Activated CD4-positive, alpha-beta T cell treated with anti-CD3 and anti-CD28 coated beads, Interleukin-2, amount 50 U/mL, for 16 hours (primary cell): ENCODE data around the gene PLAAT2.
"Not testable (repeated sequence)": the region's sequence is repeated elsewhere in the genome, so short reads cannot be mapped to it uniquely, and the experiment has no call there.

ENCODE experiments used
- DNase-seq: peaks from one replicate; pipeline ENCODE4 v3.0.0-alpha.2; 2020

PLAAT2 gene

DNA sequence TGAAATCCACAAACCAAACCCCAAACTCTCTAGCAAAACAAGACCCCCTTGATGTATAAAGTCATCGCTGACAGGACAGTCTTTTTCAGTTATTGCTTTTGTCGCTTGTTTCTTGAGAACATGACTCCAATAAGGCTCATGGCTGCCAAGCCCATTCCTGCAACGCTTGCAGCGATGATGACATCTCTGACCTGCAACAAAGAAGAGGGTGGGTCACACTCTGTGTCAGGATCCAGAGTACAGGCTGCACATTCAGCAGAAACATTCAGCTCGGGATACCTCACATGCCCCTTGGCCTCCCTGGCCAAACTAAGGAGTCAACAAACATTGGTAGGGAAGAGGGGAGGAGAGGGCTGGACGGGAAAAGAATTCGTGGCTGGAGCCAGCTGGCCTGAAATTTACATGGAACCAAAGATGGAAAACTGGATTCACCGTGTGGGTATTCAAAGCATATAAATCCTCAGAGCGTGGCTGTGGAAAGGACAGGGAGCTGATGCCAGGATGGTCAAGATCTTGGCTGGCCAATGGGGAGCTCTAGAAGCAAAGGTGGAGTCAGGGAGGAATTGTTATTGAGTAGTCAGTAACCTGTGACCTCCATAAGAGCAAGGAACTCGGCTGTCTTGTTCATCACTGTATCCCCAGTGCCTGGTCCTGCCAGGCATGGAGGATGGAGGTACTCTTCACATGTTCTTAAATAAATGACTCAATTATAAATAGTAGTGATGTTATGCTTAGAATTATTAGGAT, 11.8 kb upstream of the PLAAT2 start:
- no peak for DNase-seq

DNA sequence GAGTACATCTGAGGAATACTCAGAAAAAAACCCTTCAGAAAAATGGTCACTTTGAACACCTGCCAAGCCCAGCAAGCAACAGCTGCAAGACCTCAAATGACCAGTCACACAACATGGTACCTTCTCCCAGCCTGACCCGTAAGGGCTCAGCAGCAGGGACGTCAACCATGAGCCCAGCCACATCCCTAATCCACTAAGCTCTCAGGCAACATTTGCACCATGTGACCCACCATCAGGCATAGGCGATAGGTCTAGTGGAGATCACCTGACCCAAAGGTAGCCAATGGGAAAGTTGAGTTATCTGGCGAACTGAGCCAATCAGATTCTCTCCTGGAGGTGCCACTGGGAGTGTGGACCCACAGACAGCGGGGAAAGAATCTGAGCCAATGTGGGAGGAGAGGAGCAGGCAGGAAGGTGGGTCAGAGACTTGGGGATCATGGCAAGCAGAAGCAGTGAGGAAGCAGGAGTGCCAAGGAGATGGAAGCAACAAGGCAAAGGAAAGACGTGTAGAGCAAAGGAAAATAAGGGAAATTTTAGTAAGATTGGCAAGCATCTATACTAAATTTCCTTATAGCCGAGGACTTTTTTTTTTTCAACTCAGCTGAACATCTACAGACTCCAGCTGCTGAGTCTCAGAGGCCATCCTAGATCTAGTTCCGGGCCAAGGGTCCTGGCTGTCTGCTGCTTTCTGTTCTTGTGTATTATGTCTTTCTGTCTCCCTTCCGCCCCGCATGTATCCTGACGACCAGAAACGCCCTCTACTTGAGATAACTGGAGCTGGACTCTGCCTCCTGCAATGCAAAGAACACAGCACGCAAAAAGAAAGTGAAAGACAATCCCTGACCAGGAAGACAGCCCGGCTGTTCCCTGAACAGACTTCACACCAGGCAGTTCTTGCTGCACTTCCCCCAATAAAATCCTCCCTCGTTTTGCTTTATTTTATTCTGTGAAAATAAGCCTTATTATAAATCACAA, 11.0 kb upstream of the PLAAT2 start:
- peak; percentile 52 for DNase-seq

DNA sequence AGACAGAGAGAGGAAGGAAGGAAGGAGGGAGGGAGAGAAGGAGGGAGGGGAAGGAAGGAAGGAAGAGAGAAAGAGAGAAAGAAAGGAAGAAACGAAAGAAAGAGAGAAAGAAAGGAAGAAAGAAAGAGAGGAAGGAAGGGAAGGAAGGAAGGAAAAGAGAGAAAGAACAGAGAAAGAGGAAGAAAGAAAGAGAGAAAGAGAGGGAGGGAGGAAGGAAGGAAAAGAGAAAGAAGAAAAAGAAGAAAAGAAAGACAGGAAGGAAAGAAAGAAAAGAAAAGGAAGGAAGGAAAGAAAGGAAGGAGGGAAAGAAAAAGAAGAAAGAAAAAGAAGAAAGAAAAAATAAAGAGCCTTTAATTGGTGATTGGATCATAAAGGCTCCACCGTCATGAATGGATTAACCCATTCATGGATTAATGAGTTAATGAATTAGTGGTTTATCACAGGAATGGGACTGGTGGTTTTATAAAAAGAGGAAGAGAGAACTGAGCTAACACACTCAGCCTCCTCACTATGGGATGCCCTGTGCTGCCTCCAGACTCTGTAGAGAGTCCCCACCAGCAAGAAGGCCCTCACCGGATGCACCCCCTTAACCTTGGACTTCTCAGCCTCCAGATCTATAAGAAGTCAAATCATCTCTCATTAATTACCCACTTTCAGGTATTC, 9.0 kb upstream of the PLAAT2 start:
- DNase-seq: no peak

DNA sequence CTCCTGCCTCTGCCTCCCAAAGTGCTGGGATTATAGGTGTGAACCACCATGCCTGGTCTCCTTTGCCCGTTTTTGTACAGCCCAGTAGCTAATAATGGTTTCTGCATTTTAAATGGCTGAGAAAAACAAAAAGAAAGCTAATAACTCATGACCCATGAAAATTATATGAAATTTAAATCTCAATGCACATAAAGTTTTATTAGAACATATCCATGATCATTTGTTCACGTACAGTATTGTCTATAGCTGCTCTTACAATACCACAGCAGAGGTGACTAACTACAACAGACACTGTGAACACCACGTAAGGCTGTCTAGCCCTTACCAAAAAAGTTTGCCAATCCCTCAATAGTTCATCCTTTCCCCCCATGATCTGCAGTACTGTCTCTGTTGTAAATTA, 6.4 kb upstream of the PLAAT2 start:
- DNase-seq: no peak

DNA sequence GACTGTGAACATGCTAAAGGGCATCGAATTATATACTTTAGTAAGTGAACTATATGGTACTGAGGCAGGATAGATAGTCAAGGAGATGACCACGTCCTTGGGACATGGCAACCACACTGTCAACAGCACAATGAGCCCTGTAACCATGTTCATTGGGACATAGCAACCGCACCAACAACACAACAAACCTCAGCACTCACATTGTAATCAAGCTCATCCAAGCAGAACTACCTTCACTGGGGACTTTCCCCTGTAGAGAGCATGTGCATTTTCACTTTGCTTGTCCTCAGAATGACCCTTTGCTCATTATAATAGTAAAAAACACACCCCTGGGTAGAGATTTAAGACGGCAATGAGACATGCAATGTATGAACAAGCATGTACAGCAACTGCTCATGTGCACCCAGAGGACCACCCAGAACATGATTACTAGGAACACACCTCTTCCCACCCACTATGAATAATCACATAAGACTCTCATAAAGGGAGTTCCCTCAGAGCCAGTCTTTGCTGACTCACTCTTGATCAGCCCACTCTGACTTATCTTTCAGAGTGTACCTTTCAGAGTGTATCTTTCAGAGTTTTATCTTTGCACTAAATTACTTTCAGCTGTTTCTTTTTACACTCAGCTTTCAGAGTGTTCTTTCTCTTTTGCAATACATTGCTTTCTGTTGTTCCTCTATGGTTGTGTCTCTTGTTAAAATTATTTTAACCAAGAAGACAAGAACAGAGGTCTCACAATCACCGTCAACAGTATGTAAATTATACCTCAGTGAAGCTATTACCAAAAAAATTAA, 4.1 kb upstream of the PLAAT2 start:
- peak; percentile 87 for DNase-seq

DNA sequence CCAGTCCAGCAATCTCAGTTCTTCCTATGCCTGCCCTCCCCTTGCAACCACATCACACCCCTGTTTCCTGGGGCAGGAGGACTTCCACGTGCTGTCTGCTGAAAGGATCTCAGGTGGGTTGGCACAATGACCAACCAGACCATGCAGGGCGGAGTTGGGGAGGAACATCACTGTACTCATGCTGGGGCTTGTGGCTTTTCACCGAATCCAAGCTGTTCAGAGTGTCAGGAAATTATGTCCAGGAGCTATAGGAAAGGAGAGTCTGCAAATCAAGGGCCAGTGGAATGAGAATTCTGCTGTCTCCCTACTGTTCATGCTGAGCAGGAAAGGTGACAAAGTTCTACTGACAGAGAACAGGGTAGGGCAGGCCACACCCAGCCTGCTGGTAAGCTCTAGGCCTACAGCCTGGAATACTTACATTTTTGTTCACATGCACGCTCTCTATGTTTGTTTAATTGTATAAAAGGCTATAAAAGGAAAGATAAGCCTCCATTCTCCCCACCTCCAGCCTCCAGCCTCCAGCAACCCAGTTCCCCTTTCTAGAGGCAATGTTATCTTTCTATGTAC, 1.7 kb upstream of the PLAAT2 start:
- no peak for DNase-seq

DNA sequence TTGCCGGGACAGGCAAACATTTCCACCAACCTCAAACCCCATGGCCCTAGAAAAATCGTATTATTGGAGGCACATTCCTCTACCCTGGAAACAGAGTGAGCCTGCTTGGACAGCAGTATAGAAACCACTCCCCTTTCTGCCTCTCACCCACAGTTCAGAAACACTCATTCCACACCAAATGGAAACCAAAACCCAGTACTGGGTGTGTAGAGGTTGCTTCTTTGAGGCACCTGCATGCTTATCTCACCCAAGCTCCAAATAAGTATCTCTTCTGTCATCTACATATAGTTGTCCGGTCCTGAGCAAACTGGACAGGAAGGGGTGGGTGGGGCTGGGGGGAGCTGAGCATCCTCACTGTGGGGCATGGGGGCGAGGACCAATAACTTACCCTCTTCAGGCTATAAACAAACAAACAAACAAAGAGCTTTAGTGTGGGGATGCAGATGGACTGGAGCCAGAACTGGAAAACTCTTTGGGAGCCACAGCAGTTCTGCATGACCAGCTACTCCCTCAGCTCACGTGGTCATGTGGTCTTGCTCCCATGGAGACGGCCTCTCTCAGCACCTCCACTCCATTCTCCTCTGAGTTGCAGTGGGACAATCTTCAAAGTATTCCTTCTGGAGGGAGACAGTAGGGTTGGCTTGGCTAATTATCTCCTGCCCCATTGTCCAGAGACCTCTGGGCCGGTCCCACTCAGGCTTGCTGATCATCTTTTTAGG, 1.0 kb upstream of the PLAAT2 start:
- peak; percentile 81 for DNase-seq

DNA sequence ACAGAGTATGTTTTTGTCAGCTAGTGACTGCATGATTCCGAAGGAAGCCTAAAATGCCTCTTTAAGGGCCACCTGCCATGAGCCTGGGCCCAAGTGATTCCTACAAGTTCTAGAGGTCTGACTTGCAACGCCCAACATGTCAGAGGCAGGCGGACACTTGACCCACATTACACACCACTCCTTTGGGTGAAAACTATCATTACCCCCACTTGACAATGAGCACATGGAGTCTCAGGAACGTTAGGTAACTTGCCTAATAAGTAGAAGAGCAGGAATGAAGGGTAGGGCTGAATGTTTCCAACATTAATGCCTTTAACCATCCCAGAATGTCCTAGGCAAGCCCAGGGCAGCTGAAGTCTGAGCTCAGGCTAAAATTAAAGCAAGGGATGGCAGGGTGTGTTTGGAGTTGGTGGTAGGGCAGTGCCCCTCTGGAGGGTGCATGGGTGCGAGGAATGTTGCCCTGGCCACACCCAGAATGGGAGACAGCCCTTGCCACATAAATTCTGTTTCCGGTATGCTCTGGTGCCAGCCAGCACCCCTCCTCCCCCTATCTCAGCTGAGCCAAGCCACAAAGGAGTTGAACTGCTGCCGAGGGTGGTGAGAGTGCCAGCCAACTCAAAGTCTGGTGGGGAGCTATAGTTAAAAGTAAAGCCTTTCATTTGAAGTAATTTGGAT, 2.5 kb downstream of the PLAAT2 start:
- DNase-seq: no peak

DNA sequence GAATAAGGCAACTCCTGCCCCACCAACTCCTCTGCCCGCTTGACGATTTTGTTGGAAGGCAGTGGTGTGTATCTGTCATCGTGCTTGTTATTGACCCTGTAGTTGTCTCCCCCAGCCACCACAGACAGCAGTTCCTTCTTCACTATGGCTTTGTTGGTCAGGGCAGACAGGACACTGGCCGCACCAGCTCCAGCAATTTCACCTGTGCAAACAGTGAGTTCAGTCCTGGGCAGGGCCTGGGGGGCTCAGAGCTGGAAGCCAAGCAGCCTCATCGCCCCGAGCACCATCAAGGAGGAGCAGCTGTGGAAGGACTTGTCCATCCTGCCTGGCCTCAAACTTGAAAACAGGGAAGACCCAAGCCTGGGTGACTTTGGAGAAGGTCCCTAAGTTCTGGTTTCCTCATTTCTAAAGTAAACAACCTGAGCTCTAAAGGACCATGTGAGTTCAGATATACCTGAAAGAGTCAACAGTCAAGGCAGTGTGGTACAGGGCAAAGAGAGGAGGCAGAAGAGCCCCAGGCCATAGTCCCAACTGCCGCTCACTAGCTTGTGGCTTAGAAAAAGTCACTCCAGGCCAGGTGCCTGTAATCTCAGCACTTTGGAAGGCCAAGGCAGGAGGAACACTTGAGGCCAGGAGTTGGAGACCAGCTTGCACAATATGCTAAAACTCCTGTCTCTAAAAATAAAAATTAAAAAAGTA, 4.6 kb downstream of the PLAAT2 start:
- no peak for DNase-seq

DNA sequence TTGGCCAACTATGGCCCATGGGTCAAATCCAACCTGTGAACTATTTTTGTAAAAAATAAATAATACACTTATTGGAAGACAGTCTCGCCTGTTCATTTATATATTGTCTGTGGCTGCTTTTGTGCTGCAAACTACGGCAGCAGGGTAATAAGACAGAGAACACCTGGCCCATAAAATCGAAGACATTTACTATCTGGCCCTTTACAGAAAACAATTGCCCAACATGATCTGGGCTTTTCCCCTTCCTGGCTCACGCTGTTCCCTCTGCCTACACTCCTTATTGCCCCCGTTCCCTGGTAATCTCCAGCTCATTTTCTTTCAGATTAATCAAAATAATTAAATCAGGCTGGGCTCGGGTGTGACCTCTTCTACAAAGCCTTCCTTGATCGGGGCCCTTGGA, 5.6 kb downstream of the PLAAT2 start:
- DNase-seq: no peak

DNA sequence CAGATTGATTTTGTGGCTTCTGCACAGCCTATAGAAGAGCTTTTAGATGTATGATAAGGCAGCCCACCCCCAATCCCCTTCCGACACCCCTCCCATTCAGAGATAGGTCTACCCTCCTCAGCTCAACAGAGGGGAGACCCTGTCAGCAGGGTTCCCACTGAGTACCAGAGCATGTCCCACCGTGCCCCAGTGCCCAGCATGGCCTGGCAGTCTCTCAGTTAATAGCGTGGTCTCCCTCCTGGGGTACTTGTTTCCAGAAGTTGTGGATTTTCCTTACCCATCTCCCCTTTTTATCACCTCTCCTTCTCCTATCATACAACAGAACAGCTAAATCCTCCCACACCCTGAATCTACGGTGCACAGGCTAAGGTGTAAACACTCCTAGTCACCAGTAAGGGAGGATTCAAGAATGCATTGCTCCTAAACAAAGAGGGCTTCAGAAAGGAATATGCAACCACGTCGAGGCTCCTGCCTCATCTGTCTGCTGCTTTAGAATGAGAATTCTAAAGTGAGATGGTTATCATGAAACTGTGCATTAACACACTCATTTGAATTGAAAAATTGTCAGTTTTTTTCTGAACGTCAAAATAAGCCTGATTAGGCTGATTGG, 6.7 kb downstream of the PLAAT2 start:
- no peak for DNase-seq

DNA sequence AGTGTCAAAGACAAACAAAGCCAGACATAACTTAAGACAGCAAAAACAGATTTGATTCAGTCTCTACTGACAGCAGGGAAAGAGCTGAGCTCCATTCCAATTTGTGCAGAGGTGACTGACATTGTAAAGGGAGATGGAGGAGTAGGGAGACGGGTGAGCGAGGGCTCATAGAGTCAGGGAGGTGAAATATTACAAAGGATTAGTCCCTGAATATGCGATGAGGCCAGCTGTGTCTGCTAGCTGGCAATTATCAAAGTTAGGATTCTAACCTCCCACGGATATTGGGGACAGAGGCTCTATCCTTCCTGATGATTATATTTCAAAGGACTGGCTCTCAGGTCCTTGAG, 8.3 kb downstream of the PLAAT2 start:
- no peak for DNase-seq

DNA sequence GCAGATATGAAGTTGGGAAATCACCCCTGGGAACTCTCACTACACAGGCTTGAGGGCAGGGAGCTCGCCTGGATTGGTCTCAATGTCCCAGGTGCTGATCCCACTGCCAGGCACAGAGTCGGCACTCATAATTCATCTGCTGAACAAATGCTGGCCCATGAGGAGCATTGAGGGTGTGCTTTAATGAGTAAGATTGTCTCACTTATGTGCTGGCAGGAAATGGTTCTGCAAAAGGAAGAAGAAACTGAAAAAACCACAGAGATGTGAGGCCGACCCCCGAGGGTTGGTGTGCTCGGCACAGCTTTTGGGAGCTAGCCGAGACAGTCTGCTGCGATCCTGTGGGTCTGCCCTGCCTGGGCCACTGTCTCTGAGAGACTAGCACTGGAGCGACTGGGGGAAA, 9.4 kb downstream of the PLAAT2 start:
- DNase-seq: peak; percentile 85

DNA sequence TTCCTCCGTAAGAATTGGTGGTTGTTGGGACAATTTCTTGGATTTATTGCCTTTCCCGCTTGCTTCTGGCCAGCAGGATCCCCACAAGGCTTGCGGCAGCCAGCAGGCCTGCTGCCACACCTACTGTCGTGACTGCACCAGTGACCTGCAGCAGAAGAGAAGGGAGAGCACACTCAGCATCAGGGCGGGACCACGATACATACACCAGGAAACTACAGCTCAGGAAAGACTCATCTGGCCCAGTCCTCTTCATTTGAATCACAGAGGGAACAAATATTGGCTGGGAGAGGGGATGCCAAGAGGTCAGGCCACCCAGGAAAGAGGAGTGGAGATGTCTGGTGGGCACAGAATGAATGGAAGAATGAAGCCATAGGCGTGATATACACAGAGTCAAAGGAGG, 10.3 kb downstream of the PLAAT2 start:
- DNase-seq: no peak

DNA sequence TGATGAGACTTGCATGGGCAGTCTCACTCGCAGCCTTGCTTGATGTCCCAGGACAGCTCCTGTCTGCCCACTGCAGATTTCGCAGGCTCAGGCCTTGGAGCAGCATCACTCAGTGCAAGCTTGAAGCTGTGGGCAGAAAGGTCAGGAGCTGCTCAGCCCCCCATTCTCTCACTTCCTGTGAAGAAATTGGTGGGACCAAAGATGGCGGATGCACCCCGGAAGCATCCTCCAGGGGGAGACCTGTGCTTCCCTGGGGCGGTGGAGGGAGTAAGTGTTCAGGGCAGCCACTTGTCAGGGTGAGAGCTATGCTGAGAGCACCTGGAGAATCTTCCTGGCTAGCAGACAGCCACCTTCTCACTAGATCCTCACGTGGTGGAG, 11.3 kb downstream of the PLAAT2 start:
- no peak for DNase-seq

DNA sequence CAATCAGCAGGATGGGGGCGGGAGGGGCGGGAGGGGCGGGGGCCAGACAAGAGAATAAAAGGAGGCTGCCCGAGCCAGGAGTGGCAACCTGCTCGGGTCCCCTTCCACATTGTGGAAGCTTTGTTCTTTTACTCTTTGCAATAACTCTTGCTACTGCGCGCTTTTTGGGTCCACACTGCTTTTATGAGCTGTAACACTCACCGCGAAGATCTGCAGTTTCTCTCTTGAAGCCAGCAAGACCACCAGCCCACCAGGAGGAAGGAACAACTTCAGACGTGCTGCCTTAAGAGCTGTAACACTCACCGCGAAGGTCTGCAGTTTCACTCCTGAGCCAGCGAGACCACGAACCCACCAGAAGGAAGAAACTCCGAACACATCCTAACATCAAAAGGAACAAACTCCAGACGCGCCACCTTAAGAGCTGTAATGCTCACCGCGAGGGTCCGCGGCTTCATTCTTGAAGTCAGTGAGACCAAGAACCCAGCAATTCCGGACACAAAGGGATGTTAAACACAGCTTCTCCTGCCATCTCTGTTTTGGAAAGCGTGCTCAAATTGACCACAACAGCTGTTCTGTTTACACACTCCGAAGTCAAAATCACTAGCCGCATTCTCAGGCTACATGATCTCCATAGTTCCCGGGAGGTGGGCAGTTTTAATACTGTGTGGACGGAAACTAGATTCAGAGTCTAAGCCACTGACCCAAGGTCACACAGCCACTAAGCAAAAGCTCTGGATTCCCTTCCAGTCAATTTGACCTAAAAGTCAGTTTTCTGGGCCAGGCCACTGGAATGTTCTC, 11.9 kb downstream of the PLAAT2 start:
- DNase-seq: no peak

DNA sequence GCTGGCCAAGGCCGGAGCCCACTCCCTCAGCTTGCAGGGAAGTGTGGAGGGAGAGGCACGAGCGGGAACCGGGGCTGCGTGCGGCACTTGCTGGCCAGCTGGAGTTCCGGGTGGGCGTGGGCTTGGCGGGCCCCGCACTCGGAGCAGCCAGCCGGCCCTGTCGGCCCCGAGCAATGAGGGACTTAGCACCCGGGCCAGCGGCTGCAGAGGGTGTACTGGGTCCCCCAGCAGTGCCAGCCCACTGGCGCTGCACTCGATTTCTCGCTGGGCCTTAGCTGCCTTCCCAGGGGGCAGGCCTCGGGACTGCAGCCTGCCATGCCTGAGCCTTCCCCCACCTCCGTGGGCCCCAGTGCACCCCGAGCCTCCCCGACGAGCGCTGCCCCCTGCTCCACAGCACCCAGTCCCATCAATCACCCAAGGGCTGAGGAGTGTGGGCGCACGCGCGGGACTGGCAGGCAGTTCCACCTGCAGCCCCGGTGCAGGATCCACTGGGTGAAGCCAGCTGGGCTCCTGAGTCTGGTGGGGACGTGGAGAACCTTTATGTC, 13.0 kb downstream of the PLAAT2 start:
- not testable (repeated sequence) for DNase-seq

DNA sequence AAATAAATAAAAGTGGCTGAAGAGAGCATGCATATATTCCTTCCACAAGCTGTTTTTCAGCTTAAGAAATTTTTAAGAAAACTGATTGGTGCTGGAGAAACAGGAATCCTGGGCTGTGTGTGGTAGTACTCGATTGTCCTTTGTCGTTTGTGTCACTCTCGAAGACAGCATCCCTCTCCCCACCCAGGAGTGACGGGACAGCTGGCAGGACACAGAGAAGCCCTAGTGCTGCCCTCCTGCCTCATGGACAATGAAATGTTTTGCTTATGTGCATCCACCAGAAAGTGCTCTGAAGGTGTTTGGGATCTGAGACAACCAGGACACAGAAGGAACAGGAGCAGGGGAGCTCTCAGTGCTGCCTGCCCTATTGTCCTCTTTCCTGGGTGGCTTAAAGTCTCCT, 13.8 kb downstream of the PLAAT2 start:
- DNase-seq: no peak

DNA sequence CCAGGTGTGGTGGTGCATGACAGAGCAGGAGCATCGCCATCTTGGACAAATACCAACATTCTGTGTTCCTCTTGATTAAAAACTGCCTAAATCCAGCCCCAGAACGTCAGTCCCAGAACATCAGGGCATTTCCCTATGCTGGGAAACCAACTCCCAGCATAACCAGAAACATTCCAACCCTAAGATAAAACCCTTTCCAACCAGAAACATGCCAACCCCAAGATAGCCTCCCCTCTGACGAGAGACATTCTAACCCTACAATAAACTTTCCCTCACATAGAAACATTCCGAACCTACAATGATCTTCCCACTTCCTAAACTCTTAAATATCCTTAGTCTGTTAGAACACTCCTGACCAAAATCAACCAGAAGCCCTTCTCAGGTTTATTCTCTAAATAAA, 15.0 kb downstream of the PLAAT2 start:
- DNase-seq: no peak
